Fibroblast of mammary gland (primary cell): ENCODE results near the gene EXOC6B.

Experiments used
- DNase-seq: peaks from one replicate; pipeline ENCODE4 v3.0.0-alpha.2; 2010; ENCODE audit warnings: low read depth
- H3K4me3 ChIP-seq: 2 replicates; pipeline ENCODE4 v1.5.1; 2011; ENCODE audit warnings: low read depth, mild to moderate bottlenecking, low read length, moderate library complexity; ENCODE audit not compliant: control insufficient read depth
- TF ChIP-seq, protein P1 (sequence below): conservative IDR thresholded peaks from 2 replicates; pipeline ENCODE4 v1.5.1; 2011; ENCODE audit warnings: low read depth, low read length, inconsistent platforms; ENCODE audit not compliant: control insufficient read depth, insufficient read depth

Gene EXOC6B

DNA sequence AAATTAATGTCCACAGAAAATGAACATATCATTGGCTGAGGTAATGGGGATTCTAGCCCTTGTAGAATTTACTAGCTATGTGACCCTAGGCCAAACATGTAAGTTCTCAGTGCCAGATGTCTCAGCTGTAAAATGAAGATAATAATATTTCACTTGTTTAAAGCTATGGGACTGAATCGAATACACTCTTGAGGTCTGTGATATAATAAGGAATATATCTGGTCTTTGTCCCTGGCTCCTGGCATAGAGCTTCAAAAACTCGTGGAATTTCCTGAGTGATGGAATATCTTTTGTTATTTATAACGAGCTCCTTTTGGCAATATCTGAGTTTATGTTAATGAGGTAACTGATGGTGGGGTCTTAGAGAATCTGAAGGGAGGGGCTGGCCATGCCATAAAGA, 476.8 kb downstream of the EXOC6B start:
- DNase-seq: no peak
- TF ChIP-seq, protein P1, sequence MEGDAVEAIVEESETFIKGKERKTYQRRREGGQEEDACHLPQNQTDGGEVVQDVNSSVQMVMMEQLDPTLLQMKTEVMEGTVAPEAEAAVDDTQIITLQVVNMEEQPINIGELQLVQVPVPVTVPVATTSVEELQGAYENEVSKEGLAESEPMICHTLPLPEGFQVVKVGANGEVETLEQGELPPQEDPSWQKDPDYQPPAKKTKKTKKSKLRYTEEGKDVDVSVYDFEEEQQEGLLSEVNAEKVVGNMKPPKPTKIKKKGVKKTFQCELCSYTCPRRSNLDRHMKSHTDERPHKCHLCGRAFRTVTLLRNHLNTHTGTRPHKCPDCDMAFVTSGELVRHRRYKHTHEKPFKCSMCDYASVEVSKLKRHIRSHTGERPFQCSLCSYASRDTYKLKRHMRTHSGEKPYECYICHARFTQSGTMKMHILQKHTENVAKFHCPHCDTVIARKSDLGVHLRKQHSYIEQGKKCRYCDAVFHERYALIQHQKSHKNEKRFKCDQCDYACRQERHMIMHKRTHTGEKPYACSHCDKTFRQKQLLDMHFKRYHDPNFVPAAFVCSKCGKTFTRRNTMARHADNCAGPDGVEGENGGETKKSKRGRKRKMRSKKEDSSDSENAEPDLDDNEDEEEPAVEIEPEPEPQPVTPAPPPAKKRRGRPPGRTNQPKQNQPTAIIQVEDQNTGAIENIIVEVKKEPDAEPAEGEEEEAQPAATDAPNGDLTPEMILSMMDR: no peak

DNA sequence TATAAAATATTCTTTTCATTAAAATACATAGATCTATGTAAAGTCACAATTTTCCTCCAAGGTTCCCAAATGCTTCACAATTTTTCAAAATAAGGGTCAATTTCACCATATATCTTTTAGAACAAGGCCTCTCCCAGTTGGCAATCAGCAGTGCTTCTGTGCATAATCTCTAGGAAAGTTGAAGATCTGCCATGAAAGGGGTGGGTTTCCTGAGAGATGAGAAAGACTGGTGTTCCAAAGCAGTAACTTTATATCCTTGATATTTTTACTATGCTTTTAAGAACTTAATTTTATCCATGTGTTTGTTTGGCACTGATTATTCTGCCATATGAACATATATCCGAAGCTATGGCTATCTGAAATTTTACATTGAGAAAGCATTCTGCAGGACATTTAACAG, 478.8 kb downstream of the EXOC6B start:
- H3K4me3 ChIP-seq: no peak overlapping the region
- no peak for DNase-seq
- TF ChIP-seq, protein P1: no peak

More for the DNA sequence above, 476.8 kb downstream of the EXOC6B start:
- H3K4me3 ChIP-seq: no peak overlapping the region

DNA sequence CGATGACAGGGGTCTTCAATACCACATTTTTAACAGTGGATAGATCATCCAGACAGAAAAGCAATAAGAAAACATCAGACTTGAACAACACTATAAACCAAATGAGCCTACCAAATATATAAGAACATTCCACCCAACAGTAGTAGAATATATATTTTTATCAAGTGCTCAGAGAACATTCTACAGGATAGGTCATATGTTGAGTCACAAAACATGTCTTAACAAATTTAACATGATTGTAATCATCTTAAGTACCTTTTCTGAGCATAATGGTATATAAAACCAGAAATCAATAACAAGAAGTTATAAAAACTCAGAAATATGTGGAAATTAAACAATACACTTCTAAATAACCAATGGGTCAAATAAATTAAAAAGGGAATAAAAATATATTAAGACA, 484.2 kb downstream of the EXOC6B start:
- DNase-seq: no peak
- TF ChIP-seq, protein P1: no peak
- no peak overlapping the region for H3K4me3 ChIP-seq

DNA sequence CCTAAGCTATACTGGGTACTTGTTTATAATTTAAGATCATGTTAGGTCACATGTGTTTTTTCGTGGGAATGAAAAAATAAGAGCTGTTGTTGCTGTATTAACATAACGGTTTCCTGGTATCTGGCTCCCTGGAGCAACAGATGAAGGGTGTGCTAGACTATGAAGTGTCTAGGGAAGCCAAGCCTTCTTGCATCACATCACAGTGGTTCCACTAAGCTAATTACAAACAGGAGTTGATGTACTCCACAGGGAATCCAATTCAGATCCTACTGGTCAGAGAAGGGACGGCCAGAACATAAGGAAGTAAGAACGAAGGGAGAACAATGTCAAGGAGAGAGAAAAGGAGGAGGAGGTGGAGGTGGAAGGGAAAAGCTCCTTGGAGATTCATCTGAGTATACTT, 485.2 kb downstream of the EXOC6B start:
- TF ChIP-seq, protein P1: no peak
- peak; percentile 76 for DNase-seq
- H3K4me3 ChIP-seq: no peak overlapping the region

DNA sequence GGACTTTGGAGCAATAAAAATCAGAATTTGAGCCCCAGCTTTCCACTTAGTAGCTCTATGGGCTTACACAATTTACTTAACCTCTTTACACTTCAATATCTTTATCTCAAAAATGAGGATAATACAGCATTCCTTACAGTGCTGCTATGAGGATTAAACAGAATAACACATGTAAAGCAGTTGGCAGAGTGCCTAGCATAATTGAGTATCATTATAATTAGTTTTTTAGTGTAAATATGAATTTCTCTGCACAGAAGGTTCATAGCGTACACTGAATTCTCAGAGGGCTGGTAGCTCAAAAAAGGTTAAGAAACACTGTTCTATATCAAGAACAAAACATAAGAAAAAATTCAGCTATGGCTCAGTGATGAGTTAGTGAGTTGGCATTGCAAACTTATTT, 487.8 kb downstream of the EXOC6B start:
- DNase-seq: no peak
- TF ChIP-seq, protein P1: no peak
- H3K4me3 ChIP-seq: no peak overlapping the region

DNA sequence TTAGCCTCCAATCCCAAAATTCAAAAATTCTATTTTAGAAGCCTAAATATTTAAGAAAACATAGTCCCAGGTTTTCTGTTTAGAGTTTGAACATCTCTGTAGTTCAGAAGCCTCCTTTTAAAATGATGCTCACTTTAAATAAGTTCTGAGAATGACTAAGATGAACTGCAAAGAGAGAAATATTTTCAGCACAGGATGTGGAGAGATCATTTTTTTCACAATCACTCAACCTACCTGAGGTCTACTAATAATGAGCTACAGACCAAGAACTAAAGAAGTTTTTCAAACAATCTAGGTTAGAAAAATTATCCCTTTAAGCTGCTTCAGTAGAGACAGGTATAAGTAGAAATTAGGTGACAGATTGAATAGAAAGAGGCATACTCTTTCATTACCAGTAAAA, 493.1 kb downstream of the EXOC6B start:
- TF ChIP-seq, protein P1: no peak
- DNase-seq: no peak
- no peak overlapping the region for H3K4me3 ChIP-seq

DNA sequence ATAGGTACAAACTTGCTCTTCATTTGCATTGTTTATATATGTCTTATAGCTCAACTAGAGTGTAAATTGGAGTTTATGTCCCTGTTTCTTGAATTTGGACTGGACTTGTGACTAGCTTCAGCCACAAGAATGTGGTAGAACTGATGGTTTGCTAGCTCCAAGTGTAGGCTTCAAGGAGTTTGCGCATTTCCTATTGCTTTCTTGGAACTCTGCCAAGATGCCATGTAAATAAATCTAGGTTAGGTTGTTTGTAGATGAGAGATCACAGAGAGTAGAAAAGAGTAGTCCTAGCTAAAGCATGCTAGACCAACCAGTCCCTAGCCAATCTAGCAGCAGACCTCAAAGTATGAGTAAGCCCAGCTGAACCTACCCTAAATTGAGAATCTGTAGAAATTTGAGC, 495.2 kb downstream of the EXOC6B start:
- no peak overlapping the region for H3K4me3 ChIP-seq
- TF ChIP-seq, protein P1: no peak
- no peak for DNase-seq
